MG63 (cell line): Measurements from ENCODE around the gene HIBADH. TPM values are rescaled to one million over a fixed set of nuclear protein-coding genes. Genes with fewer than 3 reads are reported as not detected.
"Not testable (repeated sequence)": the region's sequence is repeated elsewhere in the genome, so short reads cannot be mapped to it uniquely, and the experiment has no call there.

Experiments used
- DNase-seq: peaks from one replicate; pipeline ENCODE4 v3.0.0-alpha.2; 2020
- H3K27me3 ChIP-seq: fragments of 250-450 bp; sonication (Bioruptor Pico); 2 replicates; pipeline ENCODE4 v1.5.1; 2020; ENCODE audit warnings: mild to moderate bottlenecking, moderate library complexity
- H3K36me3 ChIP-seq: fragments of 250-450 bp; sonication (Bioruptor Pico); 2 replicates; pipeline ENCODE4 v1.5.1; 2020; ENCODE audit warnings: mild to moderate bottlenecking, moderate library complexity
- H3K4me3 ChIP-seq: fragments of 250-450 bp; sonication (Bioruptor Pico); 2 replicates; pipeline ENCODE4 v1.5.1; 2020; ENCODE audit warnings: mild to moderate bottlenecking, moderate library complexity
- H3K9me3 ChIP-seq: fragments of 250-450 bp; sonication (Bioruptor Pico); 2 replicates; pipeline ENCODE4 v1.5.1; 2020; ENCODE audit warnings: mild to moderate bottlenecking, moderate library complexity
- total RNA-seq: library from RNA; depleted of rRNA; stranded (reverse); fragments of >200 nt; shearing (Covaris generic); gene quantifications from 2 replicates; pipeline ENCODE4 v1.2.3, GENCODE V29; 2014; ENCODE audit warnings: low replicate concordance

Gene HIBADH
- total RNA-seq, 1 experiment from 2014 or later, result 19.0 TPM

GRCh38 chr7:27688056-27688455 lies 25.4 kb upstream of the HIBADH start:
- H3K27me3 ChIP-seq, result no peaks in the 10 kb centered on the region
- H3K36me3 ChIP-seq, result no peaks in the 10 kb centered on the region
- no peak overlapping the region for H3K4me3 ChIP-seq

GRCh38 chr7:27686315-27686714 lies 23.6 kb upstream of the HIBADH start:
- no peaks in the 10 kb centered on the region for H3K36me3 ChIP-seq
- H3K4me3 ChIP-seq, result no peak overlapping the region
- no peaks in the 10 kb centered on the region for H3K27me3 ChIP-seq
- no peak for DNase-seq
- no peaks in the 10 kb centered on the region for H3K9me3 ChIP-seq

More at GRCh38 chr7:27688056-27688455, 25.4 kb upstream of the HIBADH start:
- H3K9me3 ChIP-seq, result no peaks in the 10 kb centered on the region
- DNase-seq, result no peak

- DNase-seq, result no peak
- no peaks in the 10 kb centered on the region for H3K27me3 ChIP-seq
- no peaks in the 10 kb centered on the region for H3K9me3 ChIP-seq
- H3K4me3 ChIP-seq, result no peak overlapping the region
- H3K36me3 ChIP-seq, result no peaks in the 10 kb centered on the region
Measured at GRCh38 chr7:27685893-27686292, 23.2 kb upstream of the HIBADH start.

GRCh38 chr7:27685209-27685608 lies 22.5 kb upstream of the HIBADH start:
- H3K27me3 ChIP-seq, result no peaks in the 10 kb centered on the region
- no peak overlapping the region for H3K4me3 ChIP-seq
- peak; percentile 28 for DNase-seq
- H3K9me3 ChIP-seq, result no peaks in the 10 kb centered on the region
- no peaks in the 10 kb centered on the region for H3K36me3 ChIP-seq

GRCh38 chr7:27684491-27684890 lies 21.8 kb upstream of the HIBADH start:
- no peak overlapping the region for H3K4me3 ChIP-seq
- no peaks in the 10 kb centered on the region for H3K27me3 ChIP-seq
- no peaks in the 10 kb centered on the region for H3K36me3 ChIP-seq
- H3K9me3 ChIP-seq, result no peaks in the 10 kb centered on the region
- peak; percentile 14 for DNase-seq

GRCh38 chr7:27680610-27681009 lies 17.9 kb upstream of the HIBADH start:
- Histone ChIP-seq H3K27me3 (no peaks in the 10 kb centered on the region), H3K9me3 (no peaks in the 10 kb centered on the region), H3K36me3 (no peaks in the 10 kb centered on the region), H3K4me3 (no peak overlapping the region)
- DNase-seq, result no peak

GRCh38 chr7:27678617-27679260 lies 16.1 kb upstream of the HIBADH start:
- no peak overlapping the region for H3K4me3 ChIP-seq
- no peaks in the 10 kb centered on the region for H3K36me3 ChIP-seq
- H3K27me3 ChIP-seq, result no peaks in the 10 kb centered on the region
- DNase-seq, result no peak
- H3K9me3 ChIP-seq, result no peaks in the 10 kb centered on the region

GRCh38 chr7:27677912-27678612 lies 15.4 kb upstream of the HIBADH start:
- Histone ChIP-seq H3K36me3 (no peaks in the 10 kb centered on the region), H3K27me3 (no peaks in the 10 kb centered on the region), H3K4me3 (no peak overlapping the region), H3K9me3 (no peaks in the 10 kb centered on the region)
- DNase-seq, result peak; percentile 64

- not testable (repeated sequence) for H3K36me3 ChIP-seq, H3K9me3 ChIP-seq, H3K4me3 ChIP-seq, DNase-seq, H3K27me3 ChIP-seq
Measured at GRCh38 chr7:27674126-27674525, 11.4 kb upstream of the HIBADH start.

GRCh38 chr7:27671675-27672074 lies 9.0 kb upstream of the HIBADH start:
- no peaks in the 10 kb centered on the region for H3K36me3 ChIP-seq
- no peak overlapping the region for H3K4me3 ChIP-seq
- no peak for DNase-seq
- H3K27me3 ChIP-seq, result no peaks in the 10 kb centered on the region
- no peaks in the 10 kb centered on the region for H3K9me3 ChIP-seq

- no peaks in the 10 kb centered on the region for H3K36me3 ChIP-seq
- no peaks in the 10 kb centered on the region for H3K27me3 ChIP-seq
Measured at GRCh38 chr7:27670676-27671075, 8.0 kb upstream of the HIBADH start.

GRCh38 chr7:27670177-27670576 lies 7.5 kb upstream of the HIBADH start:
- Histone ChIP-seq H3K4me3 (no peak overlapping the region), H3K27me3 (no peaks in the 10 kb centered on the region), H3K36me3 (no peaks in the 10 kb centered on the region), H3K9me3 (no peaks in the 10 kb centered on the region)
- DNase-seq, result no peak

More at GRCh38 chr7:27670676-27671075, 8.0 kb upstream of the HIBADH start:
- Histone ChIP-seq H3K4me3 (no peak overlapping the region), H3K9me3 (no peaks in the 10 kb centered on the region)
- DNase-seq, result no peak

- no peaks in the 10 kb centered on the region for H3K36me3 ChIP-seq
- DNase-seq, result no peak
- no peaks in the 10 kb centered on the region for H3K27me3 ChIP-seq
- H3K9me3 ChIP-seq, result no peaks in the 10 kb centered on the region
- H3K4me3 ChIP-seq, result no peak overlapping the region
Measured at GRCh38 chr7:27665531-27665930, 2.8 kb upstream of the HIBADH start.

- no peak for DNase-seq
Measured at GRCh38 chr7:27663989-27664331, 1.3 kb upstream of the HIBADH start.

GRCh38 chr7:27661811-27662489 lies 733 bp downstream of the HIBADH start:
- H3K4me3 ChIP-seq, result peak overlapping the region; percentile 91
- no peak for DNase-seq

More at GRCh38 chr7:27663989-27664331, 1.3 kb upstream of the HIBADH start:
- Histone ChIP-seq H3K27me3 (no peaks in the 10 kb centered on the region), H3K4me3 (peak overlapping the region; percentile 91; the same call in 1 of the 2 replicates), H3K9me3 (no peaks in the 10 kb centered on the region), H3K36me3 (no peaks in the 10 kb centered on the region)

GRCh38 chr7:27656724-27657123 lies 6.0 kb downstream of the HIBADH start:
- no peak overlapping the region for H3K4me3 ChIP-seq
- no peaks in the 10 kb centered on the region for H3K9me3 ChIP-seq
- H3K36me3 ChIP-seq, result no peaks in the 10 kb centered on the region
- DNase-seq, result no peak
- no peaks in the 10 kb centered on the region for H3K27me3 ChIP-seq

More at GRCh38 chr7:27661811-27662489, 733 bp downstream of the HIBADH start:
- Histone ChIP-seq H3K36me3 (no peaks in the 10 kb centered on the region), H3K27me3 (no peaks in the 10 kb centered on the region), H3K9me3 (no peaks in the 10 kb centered on the region)

- H3K36me3 ChIP-seq, result no peaks in the 10 kb centered on the region
- H3K9me3 ChIP-seq, result no peaks in the 10 kb centered on the region
- no peaks in the 10 kb centered on the region for H3K27me3 ChIP-seq
- no peak overlapping the region for H3K4me3 ChIP-seq
- no peak for DNase-seq
Measured at GRCh38 chr7:27655184-27655583, 7.5 kb downstream of the HIBADH start.
